ENCODE measurements around the gene TMEM60.

TMEM60 gene

DNA sequence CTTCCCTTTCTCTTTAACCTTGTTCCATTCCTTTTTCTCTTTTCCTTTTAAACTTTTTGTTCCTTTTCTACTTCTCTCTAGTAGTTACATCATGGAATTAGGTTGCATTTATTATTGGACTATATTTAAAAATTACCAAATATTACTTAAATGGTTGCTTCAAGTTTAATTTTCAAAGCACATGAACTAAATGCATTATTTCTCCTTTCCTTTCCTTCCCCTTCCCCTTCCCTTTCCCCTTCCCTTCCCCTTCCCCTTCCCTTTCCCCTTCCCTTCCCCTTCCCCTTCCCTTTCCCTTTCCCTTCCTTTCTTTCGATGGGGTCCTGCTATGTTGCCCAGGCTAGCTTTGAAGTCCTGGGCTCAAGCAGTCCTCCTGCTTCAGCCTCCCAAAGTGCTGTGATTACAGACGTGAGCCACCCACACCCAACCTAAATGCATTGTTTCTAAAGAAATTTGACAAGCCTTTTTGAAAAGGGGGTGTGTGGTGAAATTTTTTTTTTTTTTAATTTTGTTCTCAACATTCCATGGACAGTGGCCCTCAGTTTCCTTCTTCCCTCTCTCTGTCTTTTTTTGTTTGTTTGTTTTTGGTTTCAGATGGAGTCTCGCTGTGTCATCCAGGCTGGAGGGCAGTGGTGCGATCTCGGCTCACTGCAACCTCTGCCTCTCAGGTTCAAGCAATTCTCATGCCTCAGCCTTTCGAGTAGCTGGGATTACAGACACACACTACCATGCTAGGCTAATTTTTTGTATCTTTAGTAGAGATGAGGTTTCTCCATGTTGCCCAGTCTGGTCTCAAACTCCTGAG lies 31.2 kb downstream of the TMEM60 start:
- TF ChIP-seq CTCF (IDR thresholded peaks at IDR 0.05; ENCODE audit: low read depth, low read length, missing control alignments) = no peak
- DNase-seq (ENCODE audit: low read depth) = no peak
- in situ Hi-C loops (cut with HindIII; ENCODE audit: low sequenced_read_pairs) = no loop called here
- no peak overlapping the region for H3K4me3 ChIP-seq (ENCODE audit: low read depth, low read length)

GRCh38 chr7:77765906-77766800 lies 32.1 kb downstream of the TMEM60 start:
- TF ChIP-seq CTCF (IDR thresholded peaks at IDR 0.05; ENCODE audit: low read depth, low read length, missing control alignments) = no peak
- DNase-seq (ENCODE audit: low read depth) = no peak
- in situ Hi-C loops (cut with HindIII; ENCODE audit: low sequenced_read_pairs) = no loop called here
- no peak overlapping the region for H3K4me3 ChIP-seq (ENCODE audit: low read depth, low read length)

DNA sequence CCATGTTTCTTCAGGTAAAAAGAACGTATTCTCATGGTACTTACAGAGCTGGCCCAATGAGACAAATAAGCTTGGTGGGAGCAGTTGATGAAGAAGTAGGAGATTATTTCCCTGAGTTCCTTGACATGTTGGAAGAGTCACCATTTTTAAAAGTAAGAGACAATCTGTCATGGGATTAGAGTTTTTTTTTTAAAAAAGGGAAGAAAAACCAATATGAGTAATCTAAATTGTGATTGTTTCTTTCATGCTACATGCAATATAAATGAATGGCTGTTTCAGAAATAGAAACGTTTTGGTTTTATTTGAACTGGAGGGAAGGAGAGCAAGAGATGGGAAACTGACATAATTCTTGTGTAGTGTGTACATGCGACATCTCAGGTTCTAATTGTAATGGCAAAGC lies 32.8 kb downstream of the TMEM60 start:
- in situ Hi-C loops (cut with HindIII; ENCODE audit: low sequenced_read_pairs) = no loop called here
- no peak for DNase-seq (ENCODE audit: low read depth)

GRCh38 chr7:77760809-77761453 lies 37.3 kb downstream of the TMEM60 start:
- TF ChIP-seq CTCF (IDR thresholded peaks at IDR 0.05; ENCODE audit: low read depth, low read length, missing control alignments) = no peak
- no peak overlapping the region for H3K4me3 ChIP-seq (ENCODE audit: low read depth, low read length)
- in situ Hi-C loops (cut with HindIII; ENCODE audit: low sequenced_read_pairs) = no loop called here
- no peak for DNase-seq (ENCODE audit: low read depth)

More for the DNA sequence above, 32.8 kb downstream of the TMEM60 start:
- H3K4me3 ChIP-seq (ENCODE audit: low read depth, low read length) = no peak overlapping the region
- TF ChIP-seq CTCF (IDR thresholded peaks at IDR 0.05; ENCODE audit: low read depth, low read length, missing control alignments) = no peak

GRCh38 chr7:77759294-77759889 lies 38.8 kb downstream of the TMEM60 start:
- H3K4me3 ChIP-seq (ENCODE audit: low read depth, low read length) = no peak overlapping the region
- in situ Hi-C loops (cut with HindIII; ENCODE audit: low sequenced_read_pairs) = no loop called here
- TF ChIP-seq CTCF (IDR thresholded peaks at IDR 0.05; ENCODE audit: low read depth, low read length, missing control alignments) = peak; percentile 67

DNA sequence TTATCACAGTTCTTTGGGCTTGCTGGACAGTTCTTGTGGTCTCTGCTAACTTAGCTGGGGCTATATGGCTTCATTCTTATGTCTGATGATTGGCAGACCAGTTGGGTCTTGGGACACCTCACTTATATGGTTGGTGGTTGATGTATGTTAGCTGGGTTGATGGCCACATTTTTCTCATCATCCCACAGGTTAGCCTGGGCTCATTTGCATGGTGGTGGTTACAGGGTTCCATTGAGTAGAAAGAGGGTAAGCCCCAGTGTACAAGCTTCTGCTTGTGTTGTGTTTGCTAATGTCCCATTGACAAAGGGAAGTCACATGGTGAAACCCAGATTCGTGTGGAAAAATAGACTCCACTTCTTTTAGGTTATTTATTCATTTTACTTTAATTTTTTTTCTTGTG lies 40.6 kb downstream of the TMEM60 start:
- in situ Hi-C loops (cut with HindIII; ENCODE audit: low sequenced_read_pairs) = no loop called here
- H3K4me3 ChIP-seq (ENCODE audit: low read depth, low read length) = no peak overlapping the region
- TF ChIP-seq CTCF (IDR thresholded peaks at IDR 0.05; ENCODE audit: low read depth, low read length, missing control alignments) = no peak
- no peak for DNase-seq (ENCODE audit: low read depth)

More at GRCh38 chr7:77759294-77759889, 38.8 kb downstream of the TMEM60 start:
- DNase-seq (ENCODE audit: low read depth) = peak; percentile 69
